Stimulated activated naive CD8-positive, alpha-beta T cell treated with anti-CD3 and anti-CD28 coated beads, Interleukin-15, Interleukin-2, amounts not matched to agents 100 ng/mL and 50 ng/mL, for 24 hours (primary cell): Measurements from ENCODE around the gene LY6G6C.

ENCODE experiments used
- H3K27ac Mint-ChIP-seq: one replicate; pipeline ENCODE4 v1.8.0; 2021; ENCODE audit warnings: mild to moderate bottlenecking, mixed read lengths
- H3K27me3 Mint-ChIP-seq: one replicate; pipeline ENCODE4 v1.8.0; 2021; ENCODE audit warnings: mixed read lengths
- H3K36me3 Mint-ChIP-seq: one replicate; pipeline ENCODE4 v1.8.0; 2021; ENCODE audit warnings: low read depth, mixed read lengths
- H3K4me1 Mint-ChIP-seq: one replicate; pipeline ENCODE4 v1.8.0; 2021; ENCODE audit warnings: low read depth, mixed read lengths
- H3K4me3 Mint-ChIP-seq: one replicate; pipeline ENCODE4 v1.8.0; 2021; ENCODE audit warnings: mild to moderate bottlenecking, mixed read lengths
- H3K9me3 Mint-ChIP-seq: one replicate; pipeline ENCODE4 v1.8.0; 2021; ENCODE audit warnings: mixed read lengths

Gene LY6G6C

GRCh38 chr6:31758281-31758680 is 36.7 kb upstream of the LY6G6C start:
- Mint-ChIP-seq H3K36me3 (peaks cover 47% of the 10 kb centered on the region), H3K4me3 (no peak overlapping the region), H3K9me3 (no peaks in the 10 kb centered on the region), H3K27ac (no peak overlapping the region), H3K27me3 (no peaks in the 10 kb centered on the region), H3K4me1 (no peaks in the 10 kb centered on the region)

GRCh38 chr6:31752739-31753319 is 31.3 kb upstream of the LY6G6C start:
- Mint-ChIP-seq H3K4me1 (no peaks in the 10 kb centered on the region), H3K27me3 (no peaks in the 10 kb centered on the region), H3K9me3 (no peaks in the 10 kb centered on the region), H3K4me3 (no peak overlapping the region), H3K27ac (no peak overlapping the region), H3K36me3 (peaks cover 26% of the 10 kb centered on the region)

- H3K36me3 Mint-ChIP-seq = peaks cover 43% of the 10 kb centered on the region
- no peak overlapping the region for H3K4me3 Mint-ChIP-seq
- no peaks in the 10 kb centered on the region for H3K9me3 Mint-ChIP-seq
- no peak overlapping the region for H3K27ac Mint-ChIP-seq
- H3K27me3 Mint-ChIP-seq = no peaks in the 10 kb centered on the region
- H3K4me1 Mint-ChIP-seq = no peaks in the 10 kb centered on the region
These were observed 29.0 kb upstream of the LY6G6C start for GRCh38 chr6:31750411-31751022.

- Mint-ChIP-seq H3K9me3 (no peaks in the 10 kb centered on the region), H3K27me3 (no peaks in the 10 kb centered on the region), H3K27ac (no peak overlapping the region), H3K36me3 (peaks cover 51% of the 10 kb centered on the region), H3K4me1 (no peaks in the 10 kb centered on the region), H3K4me3 (no peak overlapping the region)
These were observed 27.9 kb upstream of the LY6G6C start for GRCh38 chr6:31749301-31750036.

GRCh38 chr6:31744422-31744821 is 22.9 kb upstream of the LY6G6C start:
- H3K27me3 Mint-ChIP-seq = no peaks in the 10 kb centered on the region
- H3K36me3 Mint-ChIP-seq = peaks cover 81% of the 10 kb centered on the region
- no peak overlapping the region for H3K27ac Mint-ChIP-seq
- H3K4me3 Mint-ChIP-seq = no peak overlapping the region
- H3K4me1 Mint-ChIP-seq = peaks cover 24% of the 10 kb centered on the region
- no peaks in the 10 kb centered on the region for H3K9me3 Mint-ChIP-seq

GRCh38 chr6:31742894-31743293 is 21.3 kb upstream of the LY6G6C start:
- no peaks in the 10 kb centered on the region for H3K9me3 Mint-ChIP-seq
- no peak overlapping the region for H3K27ac Mint-ChIP-seq
- no peak overlapping the region for H3K4me3 Mint-ChIP-seq
- no peaks in the 10 kb centered on the region for H3K27me3 Mint-ChIP-seq
- peaks cover 40% of the 10 kb centered on the region for H3K4me1 Mint-ChIP-seq
- H3K36me3 Mint-ChIP-seq = peaks cover 71% of the 10 kb centered on the region

GRCh38 chr6:31741815-31742214 is 20.3 kb upstream of the LY6G6C start:
- Mint-ChIP-seq H3K36me3 (peaks cover 60% of the 10 kb centered on the region), H3K9me3 (no peaks in the 10 kb centered on the region), H3K27me3 (no peaks in the 10 kb centered on the region), H3K4me1 (peaks cover 50% of the 10 kb centered on the region), H3K27ac (peak overlapping the region; percentile 75), H3K4me3 (peak overlapping the region; percentile 96)

- Mint-ChIP-seq H3K27ac (peak overlapping the region; percentile 94), H3K4me3 (peak overlapping the region; percentile 96), H3K36me3 (peaks cover 58% of the 10 kb centered on the region), H3K27me3 (no peaks in the 10 kb centered on the region), H3K9me3 (no peaks in the 10 kb centered on the region), H3K4me1 (peaks cover 55% of the 10 kb centered on the region)
These were observed 19.1 kb upstream of the LY6G6C start for GRCh38 chr6:31740397-31741223.

- H3K36me3 Mint-ChIP-seq = peaks cover 59% of the 10 kb centered on the region
- H3K27me3 Mint-ChIP-seq = no peaks in the 10 kb centered on the region
- H3K4me3 Mint-ChIP-seq = peak within 1 kb of the TSS; percentile 96
- H3K27ac Mint-ChIP-seq = peak within 1 kb of the TSS; percentile 94
- H3K4me1 Mint-ChIP-seq = peaks cover 55% of the 10 kb centered on the region
- H3K9me3 Mint-ChIP-seq = no peaks in the 10 kb centered on the region
These were observed 18.3 kb upstream of the LY6G6C start, which contains the start of gene MSH5 for GRCh38 chr6:31739639-31740396. Gene MSH5, plus strand, starts transcription at chr6:31740005. Its CDS starts 462 bp downstream, at chr6:31740467.

- H3K27me3 Mint-ChIP-seq = no peaks in the 10 kb centered on the region
- peak overlapping the region; percentile 80 for H3K27ac Mint-ChIP-seq
- peak overlapping the region; percentile 100 for H3K4me3 Mint-ChIP-seq
- H3K36me3 Mint-ChIP-seq = peaks cover 60% of the 10 kb centered on the region
- peaks cover 68% of the 10 kb centered on the region for H3K4me1 Mint-ChIP-seq
- no peaks in the 10 kb centered on the region for H3K9me3 Mint-ChIP-seq
These were observed 16.7 kb upstream of the LY6G6C start for GRCh38 chr6:31737991-31738979.

- Mint-ChIP-seq H3K27me3 (no peaks in the 10 kb centered on the region), H3K36me3 (peaks cover 58% of the 10 kb centered on the region), H3K27ac (peak overlapping the region; percentile 80), H3K4me1 (peaks cover 71% of the 10 kb centered on the region), H3K9me3 (no peaks in the 10 kb centered on the region), H3K4me3 (peak overlapping the region; percentile 100)
These were observed 15.9 kb upstream of the LY6G6C start for GRCh38 chr6:31737315-31737990.

GRCh38 chr6:31736768-31737314 is 15.3 kb upstream of the LY6G6C start:
- peak overlapping the region; percentile 80 for H3K27ac Mint-ChIP-seq
- H3K4me3 Mint-ChIP-seq = peak overlapping the region; percentile 100
- no peaks in the 10 kb centered on the region for H3K27me3 Mint-ChIP-seq
- no peaks in the 10 kb centered on the region for H3K9me3 Mint-ChIP-seq
- peaks cover 72% of the 10 kb centered on the region for H3K4me1 Mint-ChIP-seq
- peaks cover 59% of the 10 kb centered on the region for H3K36me3 Mint-ChIP-seq
